ENCODE results near the gene LYZL1. TPM values are rescaled to one million over a fixed set of nuclear protein-coding genes. Genes with fewer than 3 reads are reported as not detected.

LYZL1 gene
- total RNA-seq, 4 donors from 2014 or later = not detected

- 59 to 71% methylated on average over 2 of the region's 2 CpGs for WGBS, 2 donors
- no peak for DNase-seq (ENCODE audit: low spot score in 2 of 2)
- H3K4me3 ChIP-seq = no peak overlapping the region
Observed at GRCh38 chr10:29271877-29272276, 17.0 kb upstream of the LYZL1 start.

DNA sequence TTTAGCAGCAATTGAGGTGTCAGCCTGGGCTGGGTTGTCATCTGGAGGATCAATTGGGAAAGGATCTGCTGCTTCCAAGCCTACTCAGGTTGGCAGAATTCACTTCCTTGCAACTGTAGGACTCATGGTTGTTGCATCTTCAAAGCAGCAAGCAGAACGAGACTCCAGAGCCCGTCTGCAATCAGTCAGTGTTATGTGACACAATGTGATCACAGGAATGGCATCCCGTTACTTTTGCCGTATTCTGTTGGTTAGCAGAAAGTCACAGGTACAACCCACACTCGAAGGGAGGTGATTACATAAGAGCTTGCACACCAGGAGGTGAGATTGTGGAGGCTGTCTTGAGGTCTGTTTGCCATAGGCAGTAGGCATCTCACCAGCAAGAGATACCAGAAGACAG lies 15.4 kb upstream of the LYZL1 start:
- H3K4me1 ChIP-seq = no peaks in the 10 kb centered on the region
- H3K27me3 ChIP-seq = no peaks in the 10 kb centered on the region
- H3K27ac ChIP-seq = no peak overlapping the region
- DNase-seq (ENCODE audit: low spot score in 2 of 2) = no peak
- H3K4me3 ChIP-seq = no peak overlapping the region
- WGBS, 2 donors = 51 to 68% methylated on average over 5 of the region's 5 CpGs
- TF ChIP-seq POLR2A (IDR thresholded peaks at IDR 0.05) (no peak), EP300 (IDR thresholded peaks at IDR 0.05) (no peak), CTCF (IDR thresholded peaks at IDR 0.05) (no peak)
- H3K9me3 ChIP-seq = peaks cover 0 to 6% (median 0%) of the 10 kb centered on the region in 4 donors
- H3K36me3 ChIP-seq = no peaks in the 10 kb centered on the region

More at GRCh38 chr10:29271877-29272276, 17.0 kb upstream of the LYZL1 start:
- TF ChIP-seq CTCF (IDR thresholded peaks at IDR 0.05) (no peak), POLR2A (IDR thresholded peaks at IDR 0.05) (no peak), EP300 (IDR thresholded peaks at IDR 0.05) (no peak)
- Histone ChIP-seq H3K27me3 (no peaks in the 10 kb centered on the region), H3K9me3 (peaks cover 0 to 6% (median 0%) of the 10 kb centered on the region in 4 donors), H3K27ac (no peak overlapping the region), H3K4me1 (no peaks in the 10 kb centered on the region), H3K36me3 (no peaks in the 10 kb centered on the region)

DNA sequence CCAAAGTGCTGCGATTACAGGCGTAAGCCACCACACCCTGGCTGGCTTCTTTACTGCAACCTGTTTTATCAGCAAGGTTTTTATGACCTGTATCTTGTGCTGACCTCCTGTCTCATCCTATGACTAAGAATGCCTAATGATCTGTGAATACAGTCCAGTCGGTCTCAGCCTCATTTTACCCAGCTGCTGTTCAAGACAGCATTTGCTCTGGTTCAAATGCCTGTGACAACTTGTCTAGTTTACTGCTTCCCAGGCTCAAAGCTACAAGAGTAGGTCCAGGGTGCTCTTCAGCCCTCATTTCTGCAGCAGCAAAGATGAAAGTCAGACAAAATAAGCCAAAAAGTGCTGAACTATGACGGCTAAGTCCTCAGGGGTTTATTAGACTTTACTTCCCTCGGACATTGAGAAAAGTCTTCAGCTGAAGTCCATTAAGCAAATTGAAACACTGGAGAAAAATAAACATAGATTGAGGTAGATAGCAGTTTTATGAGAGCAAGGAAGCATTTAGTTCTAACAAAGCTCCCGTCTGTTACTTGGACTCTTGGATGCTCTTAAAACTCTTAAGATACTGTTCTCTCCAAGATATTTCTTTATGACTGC lies 12.5 kb upstream of the LYZL1 start:
- H3K9me3 ChIP-seq = no peaks in the 10 kb centered on the region
- H3K27ac ChIP-seq = no peak overlapping the region
- no peaks in the 10 kb centered on the region for H3K4me1 ChIP-seq
- no peak overlapping the region for H3K4me3 ChIP-seq
- no peaks in the 10 kb centered on the region for H3K36me3 ChIP-seq
- H3K27me3 ChIP-seq = no peaks in the 10 kb centered on the region
- 72 to 75% methylated on average over 6 of the region's 6 CpGs for WGBS, 2 donors
- TF ChIP-seq EP300 (IDR thresholded peaks at IDR 0.05) = no peak
- no peak for TF ChIP-seq POLR2A (IDR thresholded peaks at IDR 0.05)
- no peak for TF ChIP-seq CTCF (IDR thresholded peaks at IDR 0.05)
- DNase-seq (ENCODE audit: low spot score in 2 of 2) = no peak

DNA sequence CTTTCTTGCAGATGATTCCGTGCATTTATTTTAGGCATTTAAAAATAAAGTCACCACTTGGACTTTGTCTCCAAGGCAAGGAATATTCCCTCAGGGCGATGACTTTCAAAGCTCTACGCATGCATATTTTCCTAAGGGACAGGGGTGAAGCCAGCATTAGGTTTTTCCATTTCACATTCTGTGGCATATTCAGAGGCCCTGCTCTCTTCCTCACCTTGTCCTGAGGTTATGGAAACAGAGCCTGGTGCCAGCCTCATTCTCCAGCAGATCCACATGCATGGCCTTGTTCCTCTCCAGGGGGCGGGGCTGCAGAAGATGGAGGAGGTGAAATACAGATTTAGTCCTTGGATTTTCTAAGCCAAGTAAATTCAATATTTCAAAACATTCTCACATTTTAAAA lies 11.6 kb upstream of the LYZL1 start:
- H3K4me1 ChIP-seq = no peaks in the 10 kb centered on the region
- no peaks in the 10 kb centered on the region for H3K9me3 ChIP-seq
- no peaks in the 10 kb centered on the region for H3K27me3 ChIP-seq
- no peak for DNase-seq (ENCODE audit: low spot score in 2 of 2)
- no peak overlapping the region for H3K27ac ChIP-seq
- WGBS, 2 donors = 80 to 89% methylated on average over 4 of the region's 4 CpGs
- TF ChIP-seq EP300 (IDR thresholded peaks at IDR 0.05) = no peak
- TF ChIP-seq CTCF (IDR thresholded peaks at IDR 0.05) = no peak
- TF ChIP-seq POLR2A (IDR thresholded peaks at IDR 0.05) = no peak
- H3K36me3 ChIP-seq = no peaks in the 10 kb centered on the region
- no peak overlapping the region for H3K4me3 ChIP-seq

DNA sequence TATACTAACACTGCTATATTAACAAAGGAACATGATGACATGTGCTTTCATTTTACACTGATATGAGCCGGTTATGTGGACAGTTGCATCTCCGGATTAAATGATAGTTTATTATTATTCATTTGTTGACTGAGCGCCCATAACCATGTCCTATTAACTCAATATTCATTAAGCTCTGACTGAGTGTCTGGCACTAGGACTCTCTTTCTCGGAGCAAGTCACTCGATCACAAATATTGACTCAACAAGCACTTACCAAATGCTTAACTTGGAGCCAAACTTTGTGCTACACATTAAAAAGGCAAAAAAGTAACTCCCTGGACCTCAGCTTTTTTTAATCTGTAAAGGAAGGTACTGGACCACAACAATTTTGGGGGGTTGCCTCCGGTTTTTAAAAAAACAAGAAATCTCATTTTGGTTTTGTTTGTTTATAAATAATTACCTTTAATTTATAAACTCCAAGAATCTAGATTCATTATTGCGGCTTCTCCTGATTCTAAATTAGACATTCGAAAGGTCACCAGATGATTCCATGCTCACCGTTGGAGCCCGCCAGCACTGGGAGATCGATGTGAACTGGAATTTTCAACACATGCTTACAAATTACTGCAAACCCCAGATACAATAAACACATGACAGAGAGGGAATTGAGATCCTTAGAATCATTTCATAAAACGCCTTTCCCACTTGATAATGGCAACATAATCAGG lies 8.9 kb upstream of the LYZL1 start:
- no peak overlapping the region for H3K4me3 ChIP-seq
- no peaks in the 10 kb centered on the region for H3K36me3 ChIP-seq
- peaks cover 0 to 3% (median 0%) of the 10 kb centered on the region in 4 donors for H3K9me3 ChIP-seq
- H3K27me3 ChIP-seq = no peaks in the 10 kb centered on the region
- H3K4me1 ChIP-seq = no peaks in the 10 kb centered on the region
- TF ChIP-seq EP300 (IDR thresholded peaks at IDR 0.05) (no peak), POLR2A (IDR thresholded peaks at IDR 0.05) (no peak), CTCF (IDR thresholded peaks at IDR 0.05) (no peak)
- WGBS, 2 donors = 90 to 91% methylated on average over 12 of the region's 12 CpGs
- H3K27ac ChIP-seq = no peak overlapping the region
- DNase-seq (ENCODE audit: low spot score in 2 of 2) = no peak
